Psoas muscle (tissue), 8 donors: ENCODE results near the gene TCF21. TPM values are rescaled to one million over a fixed set of nuclear protein-coding genes. Genes with fewer than 3 reads are reported as not detected.
A peak's percentile ranks its signal among the peaks of the same experiment; 100 is the strongest.

Source experiments
- ATAC-seq, 4 donors: fragments of 200-7000 bp; cut with Tn5 transposase; one replicate each; pipeline ENCODE4 v1.9.1; 2020; ENCODE audit warnings: moderate library complexity in 3 of 4, mild to moderate bottlenecking in 2 of 4
- DNase-seq, 2 donors: peaks; one replicate each; pipeline ENCODE4 v3.0.0-alpha.2; 2020
- H3K27ac ChIP-seq: fragments of 200-600 bp; one replicate; pipeline ENCODE4 v1.8.0; 2022
- H3K27me3 ChIP-seq, 3 donors: fragments of 200-600 bp in 1 of 3; one replicate each; pipeline versions ENCODE4 v1.6.1 to v1.8.0; 2013 to 2022; ENCODE audit warnings: low read length in 2 of 3, mild to moderate bottlenecking in 2 of 3, moderate library complexity in 1 of 3; ENCODE audit not compliant: insufficient read depth in 3 of 3
- H3K36me3 ChIP-seq, 2 donors: fragments of 200-600 bp in 1 of 2; one replicate each; pipeline versions ENCODE4 v1.6.1 to v1.8.0; 2013 to 2022; ENCODE audit warnings: low read depth in 1 of 2, mild to moderate bottlenecking in 1 of 2, moderate library complexity in 1 of 2; ENCODE audit not compliant: insufficient read depth in 1 of 2
- H3K4me1 ChIP-seq: fragments of 200-600 bp; one replicate; pipeline ENCODE4 v1.8.0; 2022
- H3K4me3 ChIP-seq: fragments of 200-600 bp; one replicate; pipeline ENCODE4 v1.8.0; 2022; ENCODE audit warnings: mild to moderate bottlenecking
- H3K9me3 ChIP-seq: fragments of 200-600 bp; one replicate; pipeline ENCODE4 v1.8.0; 2022
- CTCF ChIP-seq: fragments of 200-600 bp; IDR thresholded peaks from one replicate; pipeline ENCODE4 v1.8.0; 2022; ENCODE audit warnings: antibody characterized with exemption
- WGBS, 3 donors: extraction: QIAGEN DNeasy Blood & Tissue Kit; methylation state at CpG; one replicate each; pipeline versions ENCODE4 v1.1.6 to v1.1.7; 2013; 5-methylcytosine and 5-hydroxymethylcytosine counted together
- intact Hi-C, 2 donors: fragments of 100-400 bp; cut with DNase I; formaldehyde crosslinking; loops; one replicate each; pipeline versions ENCODE4 v1.11.0 to v1.14.2; 2022
- long read RNA-seq, 2 donors: library from polyadenylated mRNA; unstranded; transcript quantifications; one replicate each; pipeline ENCODE4 v2.0.0, GENCODE V29; 2021
- polyA plus RNA-seq, 3 donors: library from polyadenylated mRNA; stranded (reverse); fragments of 200-250 nt; gene quantifications; one replicate each; pipeline ENCODE4 v1.2.3, GENCODE V29; 2013
- total RNA-seq, 4 donors: library from RNA; stranded (reverse); fragmentation: NEBNext Ultra II Directional in 2 of 4; extraction: Animal tissue kit (Norgen Biotek cat#: 25700) in 2 of 4; gene quantifications; one replicate each; pipeline versions ENCODE4 v1.2.1 to v1.2.4, GENCODE V29; 2021 to 2023
- donor health status: healthy with polysubstance abuse.
- donor health status: DM: no; HTN: no; CAD: no; lungs with moderate emphysema.
- donor health status: Bipolar disorder and iron deficiency.
- donor health status: healthy.
- donor health status: DM: yes; HTN: yes; CAD: no.
- donor health status: DM: no; HTN: no; CAD: no.
- donor health status: DM: no; HTN: no; CAD: no.
- donor health status: DM: yes; HTN: yes; CAD: no.

Gene TCF21
- total RNA-seq (under 1 TPM in 3 of 4 donors, not detected in 1; 0.11 to 0.38 (median 0.32) TPM), polyA plus RNA-seq (under 1 TPM in 2 of 3 donors, not detected in 1; 0.01 to 0.04 TPM)
- long read RNA-seq, donor 1 = 0 reads
- long read RNA-seq, donor 2 = 0 reads

GRCh38 chr6:133888929-133889556 is at the start of gene TCF21:
TSS of gene TCF21 (plus strand) at chr6:133889113. CDS start at chr6:133889398, 285 bp downstream.
- ATAC-seq (no peak), DNase-seq (peak in 1 of 2 donors; percentile 32)
- no peak for TF ChIP-seq CTCF
- peak within 1 kb of the TSS; percentile 67 for H3K4me3 ChIP-seq
- H3K9me3 ChIP-seq = no peaks in the 10 kb centered on the region
- H3K36me3 ChIP-seq = no peaks in the 10 kb centered on the region
- intact Hi-C loops = no loop called here
- WGBS, 3 donors = 42 to 62% (median 58%) methylated on average over 22 of the region's 22 CpGs
- H3K27me3 ChIP-seq = peaks cover 6 to 58% (median 22%) of the 10 kb centered on the region in 3 donors
- H3K4me1 ChIP-seq = peaks cover 12% of the 10 kb centered on the region
- no peak within 1 kb of the TSS for H3K27ac ChIP-seq

- Histone ChIP-seq H3K36me3 (no peaks in the 10 kb centered on the region), H3K4me1 (no peaks in the 10 kb centered on the region), H3K27me3 (peaks cover 0 to 4% (median 3%) of the 10 kb centered on the region in 3 donors), H3K9me3 (no peaks in the 10 kb centered on the region), H3K27ac (no peak overlapping the region), H3K4me3 (no peak overlapping the region)
- ATAC-seq (no peak), DNase-seq (no peak)
- 32 to 37% (median 34%) methylated on average over 3 of the region's 3 CpGs for WGBS, 3 donors
- TF ChIP-seq CTCF = no peak
- intact Hi-C loops = no loop called here
Observed at GRCh38 chr6:133841176-133841575, 47.7 kb upstream of the TCF21 start.

- Histone ChIP-seq H3K4me3 (no peak overlapping the region), H3K36me3 (no peaks in the 10 kb centered on the region), H3K27ac (no peak overlapping the region), H3K9me3 (no peaks in the 10 kb centered on the region), H3K4me1 (no peaks in the 10 kb centered on the region), H3K27me3 (peaks cover 0 to 4% (median 3%) of the 10 kb centered on the region in 3 donors)
- ATAC-seq (no peak), DNase-seq (no peak)
- TF ChIP-seq CTCF = no peak
- intact Hi-C loops = no loop called here
- 94 to 97% (median 94%) methylated on average over 2 of the region's 2 CpGs for WGBS, 3 donors
Observed at GRCh38 chr6:133843098-133843497, 45.8 kb upstream of the TCF21 start.

GRCh38 chr6:133844709-133845108 is 44.2 kb upstream of the TCF21 start:
- Histone ChIP-seq H3K27me3 (peaks cover 0 to 2% (median 0%) of the 10 kb centered on the region in 3 donors), H3K27ac (no peak overlapping the region), H3K4me1 (no peaks in the 10 kb centered on the region), H3K4me3 (no peak overlapping the region), H3K36me3 (no peaks in the 10 kb centered on the region), H3K9me3 (no peaks in the 10 kb centered on the region)
- intact Hi-C loops = no loop called here
- WGBS, 3 donors = 68 to 84% (median 73%) methylated on average over 1 of the region's 1 CpG
- TF ChIP-seq CTCF = no peak
- ATAC-seq (no peak), DNase-seq (no peak)

GRCh38 chr6:133854041-133854363 is 34.9 kb upstream of the TCF21 start:
- intact Hi-C loops = no loop called here
- TF ChIP-seq CTCF = no peak
- peaks cover 3 to 33% (median 4%) of the 10 kb centered on the region in 3 donors for H3K27me3 ChIP-seq
- no peaks in the 10 kb centered on the region for H3K4me1 ChIP-seq
- no peaks in the 10 kb centered on the region for H3K36me3 ChIP-seq
- no peak for ATAC-seq
- no peak overlapping the region for H3K4me3 ChIP-seq
- WGBS, 3 donors = 60 to 62% (median 61%) methylated on average over 12 of the region's 12 CpGs
- H3K9me3 ChIP-seq = no peaks in the 10 kb centered on the region
- DNase-seq = no peak
- H3K27ac ChIP-seq = no peak overlapping the region
